NB4 (cell line): ENCODE data around the gene ATL1.
"Not testable (repeated sequence)": the region's sequence is repeated elsewhere in the genome, so short reads cannot be mapped to it uniquely, and the experiment has no call there.

Source experiments
- DNase-seq: peaks from one replicate; pipeline ENCODE4 v3.0.0; 2010; ENCODE audit warnings: low read depth
- H3K4me3 ChIP-seq: one replicate; pipeline ENCODE4 v1.5.1; 2011; ENCODE audit warnings: mild to moderate bottlenecking, low read depth, low read length, moderate library complexity
- CTCF ChIP-seq: IDR thresholded peaks from one replicate; pipeline ENCODE4 v1.5.1; 2012; ENCODE audit warnings: low read depth, low read length
- MAX ChIP-seq: IDR thresholded peaks from 2 replicates; pipeline ENCODE4 v1.6.1; 2011; ENCODE audit warnings: low read depth, low read length
- MYC ChIP-seq: IDR thresholded peaks from 2 replicates; pipeline ENCODE4 v1.6.1; 2011; ENCODE audit warnings: low read depth, low read length
- POLR2A ChIP-seq: IDR thresholded peaks from 2 replicates; pipeline ENCODE4 v1.6.1; 2011; ENCODE audit warnings: mild to moderate bottlenecking; ENCODE audit not compliant: insufficient read length; ENCODE audit errors: extremely low read depth

The ATL1 gene

GRCh38 chr14:50620341-50620740 is 60.4 kb downstream of the ATL1 start:
- no peak for TF ChIP-seq MYC
- no peak for TF ChIP-seq MAX
- TF ChIP-seq CTCF, result no peak
- TF ChIP-seq POLR2A, result no peak

GRCh38 chr14:50622978-50623377 is 63.0 kb downstream of the ATL1 start:
- no peak overlapping the region for H3K4me3 ChIP-seq
- no peak for DNase-seq
- no peak for TF ChIP-seq CTCF
- TF ChIP-seq POLR2A, result no peak
- TF ChIP-seq MYC, result no peak
- TF ChIP-seq MAX, result no peak

More at GRCh38 chr14:50620341-50620740, 60.4 kb downstream of the ATL1 start:
- H3K4me3 ChIP-seq, result no peak overlapping the region
- DNase-seq, result no peak

GRCh38 chr14:50624447-50624846 is 64.5 kb downstream of the ATL1 start:
- no peak for DNase-seq
- TF ChIP-seq CTCF (no peak), MAX (no peak)
- H3K4me3 ChIP-seq, result no peak overlapping the region

- not testable (repeated sequence) for H3K4me3 ChIP-seq, DNase-seq
These were observed 65.0 kb downstream of the ATL1 start for GRCh38 chr14:50624947-50625346.

GRCh38 chr14:50631408-50631821 is 71.5 kb downstream of the ATL1 start:
- DNase-seq, result no peak
- H3K4me3 ChIP-seq, result no peak overlapping the region
- TF ChIP-seq POLR2A (no peak), MAX (no peak), MYC (no peak), CTCF (no peak)

GRCh38 chr14:50633954-50634353 is 74.0 kb downstream of the ATL1 start:
- no peak for DNase-seq
- H3K4me3 ChIP-seq, result no peak overlapping the region
- TF ChIP-seq POLR2A (no peak), MYC (no peak), CTCF (no peak), MAX (no peak)
